ENCODE results near the gene ARHGEF16. TPM values are rescaled to one million over a fixed set of nuclear protein-coding genes. Genes with fewer than 3 reads are reported as not detected.

The ARHGEF16 gene
- total RNA-seq, 1 experiment from 2014 or later, result 10.1 TPM

GRCh38 chr1:3411806-3412205 is 42.7 kb upstream of the ARHGEF16 start:
- BruUV-seq (replicated peaks), result no TSS peak
- in situ Hi-C loops (cut with HindIII; ENCODE audit: low pct_unique_long_range_greater_than_20kb, low sequenced_read_pairs) (no loop called here), intact Hi-C loops (cut with micrococcal nuclease; ENCODE audit: unreplicated experiment) (no loop called here)
- DNase-seq (ENCODE audit: low read depth, low spot score) (no peak), ATAC-seq (no peak)
- no peak overlapping the region for H3K27ac ChIP-seq (ENCODE audit: low read length)
- no peak overlapping the region for H3K4me3 ChIP-seq (ENCODE audit: low read depth in 2 of 2, low read length in 2 of 2)
- no peaks in the 10 kb centered on the region for H3K4me1 ChIP-seq (ENCODE audit: control insufficient read depth, insufficient read depth, low read length)
- TF ChIP-seq CTCF (IDR thresholded peaks at IDR 0.05), result no peak
- TF ChIP-seq TCF7L2 (IDR thresholded peaks at IDR 0.05; ENCODE audit: low read depth, low read length), result no peak
- TF ChIP-seq, protein P1, sequence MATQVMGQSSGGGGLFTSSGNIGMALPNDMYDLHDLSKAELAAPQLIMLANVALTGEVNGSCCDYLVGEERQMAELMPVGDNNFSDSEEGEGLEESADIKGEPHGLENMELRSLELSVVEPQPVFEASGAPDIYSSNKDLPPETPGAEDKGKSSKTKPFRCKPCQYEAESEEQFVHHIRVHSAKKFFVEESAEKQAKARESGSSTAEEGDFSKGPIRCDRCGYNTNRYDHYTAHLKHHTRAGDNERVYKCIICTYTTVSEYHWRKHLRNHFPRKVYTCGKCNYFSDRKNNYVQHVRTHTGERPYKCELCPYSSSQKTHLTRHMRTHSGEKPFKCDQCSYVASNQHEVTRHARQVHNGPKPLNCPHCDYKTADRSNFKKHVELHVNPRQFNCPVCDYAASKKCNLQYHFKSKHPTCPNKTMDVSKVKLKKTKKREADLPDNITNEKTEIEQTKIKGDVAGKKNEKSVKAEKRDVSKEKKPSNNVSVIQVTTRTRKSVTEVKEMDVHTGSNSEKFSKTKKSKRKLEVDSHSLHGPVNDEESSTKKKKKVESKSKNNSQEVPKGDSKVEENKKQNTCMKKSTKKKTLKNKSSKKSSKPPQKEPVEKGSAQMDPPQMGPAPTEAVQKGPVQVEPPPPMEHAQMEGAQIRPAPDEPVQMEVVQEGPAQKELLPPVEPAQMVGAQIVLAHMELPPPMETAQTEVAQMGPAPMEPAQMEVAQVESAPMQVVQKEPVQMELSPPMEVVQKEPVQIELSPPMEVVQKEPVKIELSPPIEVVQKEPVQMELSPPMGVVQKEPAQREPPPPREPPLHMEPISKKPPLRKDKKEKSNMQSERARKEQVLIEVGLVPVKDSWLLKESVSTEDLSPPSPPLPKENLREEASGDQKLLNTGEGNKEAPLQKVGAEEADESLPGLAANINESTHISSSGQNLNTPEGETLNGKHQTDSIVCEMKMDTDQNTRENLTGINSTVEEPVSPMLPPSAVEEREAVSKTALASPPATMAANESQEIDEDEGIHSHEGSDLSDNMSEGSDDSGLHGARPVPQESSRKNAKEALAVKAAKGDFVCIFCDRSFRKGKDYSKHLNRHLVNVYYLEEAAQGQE (IDR thresholded peaks at IDR 0.05; ENCODE audit: insufficient read depth in 1 of 2, low read depth in 2 of 2, low read length in 1 of 2), result no peak
- no peak for TF ChIP-seq POLR2AphosphoS5 (IDR thresholded peaks at IDR 0.05; ENCODE audit: low read depth, low read length)
- TF ChIP-seq SIN3A (IDR thresholded peaks at IDR 0.05; ENCODE audit: borderline replicate concordance, insufficient read depth, low read depth, low read length), result no peak
- ChIA-PET CTCF (no interaction called here), POLR2A (no interaction called here)
- H3K36me3 ChIP-seq (ENCODE audit: control insufficient read depth, insufficient read depth, low read length), result no peaks in the 10 kb centered on the region
- H3K27me3 ChIP-seq (ENCODE audit: control insufficient read depth, insufficient read depth, low read length), result no peaks in the 10 kb centered on the region
- H3K9me3 ChIP-seq (ENCODE audit: control insufficient read depth, insufficient read depth, low read depth, low read length), result no peaks in the 10 kb centered on the region

DNA sequence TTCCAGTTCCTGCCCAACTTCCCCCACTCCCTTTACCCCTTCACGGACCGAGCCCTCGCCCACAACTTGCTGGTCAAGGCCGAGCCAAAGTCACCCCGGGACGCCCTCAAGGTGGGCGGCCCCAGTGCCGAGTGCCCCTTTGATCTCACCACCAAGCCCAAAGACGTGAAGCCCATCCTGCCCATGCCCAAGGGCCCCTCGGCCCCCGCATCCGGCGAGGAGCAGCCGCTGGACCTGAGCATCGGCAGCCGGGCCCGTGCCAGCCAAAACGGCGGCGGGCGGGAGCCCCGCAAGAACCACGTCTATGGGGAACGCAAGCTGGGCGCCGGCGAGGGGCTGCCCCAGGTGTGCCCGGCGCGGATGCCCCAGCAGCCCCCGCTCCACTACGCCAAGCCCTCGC is 42.1 kb upstream of the ARHGEF16 start:
- CTCF ChIA-PET, result no interaction called here
- no peak for DNase-seq (ENCODE audit: low read depth, low spot score)
- no peak for ATAC-seq
- in situ Hi-C loops (cut with HindIII; ENCODE audit: low pct_unique_long_range_greater_than_20kb, low sequenced_read_pairs) (no loop called here), intact Hi-C loops (cut with micrococcal nuclease; ENCODE audit: unreplicated experiment) (no loop called here)
- H3K4me3 ChIP-seq (ENCODE audit: low read depth in 2 of 2, low read length in 2 of 2), result no peak overlapping the region
- no TSS peak for BruUV-seq (replicated peaks)
- no peaks in the 10 kb centered on the region for H3K4me1 ChIP-seq (ENCODE audit: control insufficient read depth, insufficient read depth, low read length)
- H3K27me3 ChIP-seq (ENCODE audit: control insufficient read depth, insufficient read depth, low read length), result no peaks in the 10 kb centered on the region
- H3K27ac ChIP-seq (ENCODE audit: low read length), result no peak overlapping the region
- TF ChIP-seq, protein P1 (IDR thresholded peaks at IDR 0.05; ENCODE audit: insufficient read depth in 1 of 2, low read depth in 2 of 2, low read length in 1 of 2), result no peak
- no peak for TF ChIP-seq TCF7L2 (IDR thresholded peaks at IDR 0.05; ENCODE audit: low read depth, low read length)
- TF ChIP-seq CTCF (IDR thresholded peaks at IDR 0.05), result no peak
- TF ChIP-seq POLR2AphosphoS5 (IDR thresholded peaks at IDR 0.05; ENCODE audit: low read depth, low read length), result no peak
- no peak for TF ChIP-seq SIN3A (IDR thresholded peaks at IDR 0.05; ENCODE audit: borderline replicate concordance, insufficient read depth, low read depth, low read length)
- no peaks in the 10 kb centered on the region for H3K36me3 ChIP-seq (ENCODE audit: control insufficient read depth, insufficient read depth, low read length)
- no peaks in the 10 kb centered on the region for H3K9me3 ChIP-seq (ENCODE audit: control insufficient read depth, insufficient read depth, low read depth, low read length)
- POLR2A ChIA-PET, result no interaction called here
